Stimulated activated CD4-positive, alpha-beta T cell treated with anti-CD3 and anti-CD28 coated beads, Interleukin-2, amount 100 ng/mL, for 24 hours (primary cell): ENCODE results near the gene RCAN2.
"Not testable (repeated sequence)": the region's sequence is repeated elsewhere in the genome, so short reads cannot be mapped to it uniquely, and the experiment has no call there.

Source experiments
- DNase-seq, 2 donors: peaks; one replicate each; pipeline ENCODE4 v3.0.0-alpha.2; 2020

The RCAN2 gene

GRCh38 chr6:46381579-46381978 is 109.7 kb downstream of the RCAN2 start:
- no peak for DNase-seq

GRCh38 chr6:46381057-46381456 is 110.2 kb downstream of the RCAN2 start:
- no peak for DNase-seq

DNA sequence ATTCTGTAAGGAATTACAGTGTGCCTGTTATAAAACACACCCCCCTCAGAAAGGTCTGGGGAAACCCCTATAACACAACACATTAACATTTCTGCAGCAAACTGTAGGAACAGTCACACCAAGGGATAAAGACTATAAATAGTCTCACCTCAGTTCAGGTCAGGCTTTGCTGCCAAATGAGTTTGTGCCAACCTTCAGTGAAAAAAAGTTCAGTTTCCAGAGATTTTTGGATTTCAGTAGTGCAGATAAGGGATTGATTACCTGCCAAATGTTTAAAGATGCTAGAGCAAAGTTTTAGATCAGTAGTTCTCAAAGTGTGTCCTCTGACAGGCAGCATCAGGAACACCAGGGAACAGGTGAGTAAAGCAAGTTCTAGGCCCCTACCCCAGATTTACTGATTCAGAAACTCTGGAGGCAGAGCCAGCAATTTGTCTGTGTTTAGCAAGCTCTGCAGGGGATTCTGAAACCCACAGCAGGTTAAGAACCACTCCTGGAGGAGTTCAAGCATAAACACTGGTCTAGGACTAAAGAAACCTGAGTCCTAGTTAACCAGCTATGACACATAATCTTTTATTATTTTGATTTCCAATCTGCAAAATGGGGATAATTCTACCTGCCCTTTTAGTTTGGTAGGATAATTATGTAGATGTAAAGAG is 111.0 kb downstream of the RCAN2 start:
- DNase-seq = no peak

- no peak for DNase-seq
Observed at GRCh38 chr6:46378882-46379416, 112.3 kb downstream of the RCAN2 start.

GRCh38 chr6:46378161-46378881 is 112.9 kb downstream of the RCAN2 start:
- DNase-seq = no peak

- DNase-seq = no peak
Observed at GRCh38 chr6:46377209-46377608, 114.0 kb downstream of the RCAN2 start.

DNA sequence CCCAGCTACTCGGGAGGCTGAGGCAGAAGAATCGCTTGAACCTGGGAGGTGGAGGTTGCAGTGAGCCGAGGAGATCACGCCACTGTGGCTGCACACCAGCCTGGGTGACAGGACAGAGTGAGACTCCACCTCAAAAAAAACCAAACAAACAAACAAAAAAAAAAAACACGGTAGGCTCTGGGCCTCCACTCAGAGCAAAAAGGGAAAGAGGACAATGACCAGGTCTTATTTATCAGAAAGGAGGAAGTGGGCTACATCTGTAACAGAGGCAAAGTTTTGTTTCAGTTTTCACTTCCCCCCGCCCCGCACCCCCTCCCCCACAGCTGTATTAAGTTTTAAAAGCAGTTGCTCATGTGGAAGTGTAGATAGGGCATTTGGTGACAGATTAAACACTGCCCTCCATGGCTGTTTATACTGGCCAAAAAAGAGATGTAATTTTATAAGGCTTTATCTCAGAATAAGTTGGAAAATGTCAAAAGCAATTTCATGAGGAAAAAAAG is 114.6 kb downstream of the RCAN2 start:
- no peak for DNase-seq

- DNase-seq = no peak
Observed at GRCh38 chr6:46370622-46371021, 120.6 kb downstream of the RCAN2 start.

DNA sequence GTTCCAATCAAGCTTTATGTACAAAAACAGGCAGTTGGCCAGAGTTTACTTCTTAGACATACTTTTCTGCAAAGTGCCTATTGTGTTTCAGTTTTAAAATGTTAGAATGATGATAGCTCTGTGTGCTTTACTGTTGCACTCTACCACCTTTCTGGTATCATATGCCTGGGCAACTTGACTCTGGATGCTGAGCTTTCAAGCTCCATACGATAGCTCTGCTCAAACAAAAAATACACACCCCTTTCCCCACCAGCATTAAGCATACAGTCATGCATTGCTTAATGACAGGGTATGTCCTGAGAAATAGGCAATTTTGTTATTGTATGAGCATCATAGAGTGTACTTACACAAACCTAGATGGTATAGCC is 123.1 kb downstream of the RCAN2 start:
- no peak for DNase-seq

DNA sequence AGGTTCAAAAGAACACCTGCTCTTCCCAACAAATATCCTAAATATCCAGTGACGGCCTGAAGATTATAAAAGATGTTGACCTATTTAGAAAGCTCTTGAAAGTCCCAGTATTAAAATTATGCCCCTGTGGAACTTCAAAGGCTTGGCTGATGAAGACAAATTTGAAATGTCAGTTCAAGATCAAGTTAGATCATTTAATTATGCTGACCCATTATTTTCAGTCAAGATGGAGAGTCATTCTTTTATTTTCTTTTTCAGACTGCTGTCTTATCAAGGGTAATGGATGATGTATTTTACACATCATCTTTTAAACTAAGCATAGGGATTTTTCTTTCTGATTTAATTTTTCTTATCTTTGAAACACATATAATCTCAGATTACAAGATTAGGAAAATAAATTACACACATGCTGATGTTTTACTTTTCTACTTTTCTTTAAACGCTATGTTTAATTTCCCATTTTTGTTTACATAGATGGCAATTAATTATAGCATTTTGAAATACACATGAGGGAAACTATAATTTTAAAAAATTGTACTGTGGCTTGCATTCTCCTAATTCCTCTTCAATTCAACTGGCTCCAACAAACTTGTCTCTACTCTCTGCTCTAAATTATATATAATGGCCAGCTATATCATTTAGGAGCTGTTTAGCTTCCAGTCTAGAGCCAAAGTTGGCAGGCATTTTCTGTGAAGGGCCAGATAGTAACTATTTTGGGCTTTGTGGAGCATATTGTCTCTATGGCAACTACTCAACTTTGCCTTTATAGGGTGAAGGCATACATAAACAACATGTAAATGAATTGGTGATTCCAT is 123.7 kb downstream of the RCAN2 start:
- DNase-seq = no peak

- DNase-seq = no peak
Observed at GRCh38 chr6:46366190-46366900, 124.9 kb downstream of the RCAN2 start.

GRCh38 chr6:46357591-46357990 is 133.7 kb downstream of the RCAN2 start:
- DNase-seq = no peak

- DNase-seq = no peak
Observed at GRCh38 chr6:46356543-46356942, 134.7 kb downstream of the RCAN2 start.

- DNase-seq = no peak
Observed at GRCh38 chr6:46353528-46353927, 137.7 kb downstream of the RCAN2 start.

DNA sequence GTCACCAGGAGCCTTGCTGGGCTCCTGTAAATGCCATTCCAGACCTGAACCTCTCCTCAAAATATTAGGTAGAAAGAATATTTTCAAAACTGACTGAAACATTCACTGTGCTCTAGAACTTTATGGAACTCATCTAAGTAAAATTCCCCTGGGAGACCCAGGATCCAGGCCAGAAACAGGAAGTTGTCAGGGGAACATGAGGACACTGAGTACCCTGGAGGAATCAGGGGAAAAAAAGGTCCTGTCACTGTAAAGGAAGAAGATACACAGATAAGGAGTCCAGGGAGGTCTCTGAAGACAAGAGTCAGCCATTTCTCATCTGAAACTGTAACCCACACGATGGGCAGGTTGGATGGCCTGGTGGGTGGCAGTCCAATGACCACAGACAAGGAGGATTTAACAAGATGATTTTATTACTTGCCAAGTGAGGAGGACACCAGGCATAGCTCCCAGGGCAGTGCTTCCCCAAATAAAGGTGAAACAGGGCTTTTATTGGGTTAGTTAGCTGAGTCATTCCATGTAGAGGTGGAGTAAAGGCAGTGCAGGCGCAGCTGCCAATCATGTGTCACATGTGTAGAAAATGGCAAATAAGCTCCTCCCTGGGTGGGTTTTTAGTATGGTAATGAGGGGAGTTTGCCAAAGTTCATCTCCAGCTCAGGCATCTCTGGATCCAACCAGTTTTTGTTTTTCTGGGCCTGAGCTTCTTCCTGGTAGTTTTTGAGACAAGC is 138.5 kb downstream of the RCAN2 start:
- DNase-seq = no peak

- no peak for DNase-seq
Observed at GRCh38 chr6:46350714-46351113, 140.5 kb downstream of the RCAN2 start.

GRCh38 chr6:46347669-46348068 is 143.6 kb downstream of the RCAN2 start:
- DNase-seq = no peak

- no peak for DNase-seq
Observed at GRCh38 chr6:46340246-46340645, 151.0 kb downstream of the RCAN2 start.

DNA sequence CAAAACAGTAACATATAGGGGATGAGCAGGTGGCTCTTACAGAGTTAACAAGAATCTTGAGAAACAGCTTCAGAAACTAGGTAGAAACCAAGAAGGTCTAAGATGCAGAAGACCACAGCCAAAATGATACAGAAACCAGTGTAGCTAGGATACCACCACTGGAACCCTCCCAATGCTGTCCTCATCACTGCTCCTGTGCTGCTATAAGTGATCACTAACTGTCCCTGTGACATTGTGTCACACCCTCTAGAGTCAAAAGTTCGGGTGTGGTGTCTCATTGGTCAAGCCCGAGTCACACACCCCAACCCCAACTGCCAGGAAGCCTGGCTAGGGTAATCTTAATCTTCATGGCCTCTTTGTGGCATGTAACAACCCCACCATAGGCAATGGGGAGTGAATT is 153.1 kb downstream of the RCAN2 start:
- no peak for DNase-seq

DNA sequence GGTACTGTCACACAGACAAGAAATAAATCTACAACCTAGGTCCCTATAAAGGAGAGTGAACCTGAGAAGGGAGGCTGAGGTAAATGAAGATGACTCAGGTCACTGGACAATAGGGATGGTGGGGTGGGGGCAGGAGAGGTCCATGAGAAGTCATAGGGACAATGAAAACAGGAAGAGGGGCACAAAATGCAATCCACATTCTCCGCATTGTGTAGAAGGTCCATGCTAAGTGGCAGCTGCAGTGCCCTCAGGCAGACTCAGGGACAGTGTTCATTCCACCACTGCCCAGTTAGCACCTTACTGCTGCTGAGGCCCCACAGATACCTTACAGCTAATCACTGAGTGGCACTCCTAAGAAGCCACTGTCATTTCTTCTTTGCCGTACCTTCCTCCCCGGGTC is 156.8 kb downstream of the RCAN2 start:
- DNase-seq = no peak

DNA sequence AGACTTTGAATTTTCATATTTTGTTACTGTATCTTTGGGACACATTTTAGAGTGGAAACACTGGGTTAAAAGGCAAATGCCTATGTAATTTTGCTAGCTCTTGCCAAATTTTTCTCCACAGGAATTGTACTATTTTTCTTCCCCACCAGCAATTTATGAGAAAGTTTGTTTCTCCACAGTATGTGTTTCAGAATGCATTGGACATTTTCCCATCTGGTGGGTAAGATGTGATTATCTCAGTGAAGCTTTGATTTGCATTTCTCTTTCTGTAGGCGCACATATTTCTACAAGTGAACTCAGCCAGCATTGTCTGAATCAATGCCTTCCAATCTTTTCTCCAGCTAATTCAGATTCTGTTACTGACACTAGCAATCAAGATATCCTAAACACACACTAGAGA is 157.8 kb downstream of the RCAN2 start:
- no peak for DNase-seq

- DNase-seq = not testable (repeated sequence)
Observed at GRCh38 chr6:46332448-46332847, 158.8 kb downstream of the RCAN2 start.
